COLO668 (cell line): ENCODE results near the gene MSANTD4.
"Not testable (repeated sequence)": the region's sequence is repeated elsewhere in the genome, so short reads cannot be mapped to it uniquely, and the experiment has no call there.

ENCODE experiments used
- DNase-seq: peaks from one replicate; lab custom pipeline; 2025; ENCODE audit not compliant: unreplicated experiment; lab: John Stamatoyannopoulos, UW

The MSANTD4 gene

DNA sequence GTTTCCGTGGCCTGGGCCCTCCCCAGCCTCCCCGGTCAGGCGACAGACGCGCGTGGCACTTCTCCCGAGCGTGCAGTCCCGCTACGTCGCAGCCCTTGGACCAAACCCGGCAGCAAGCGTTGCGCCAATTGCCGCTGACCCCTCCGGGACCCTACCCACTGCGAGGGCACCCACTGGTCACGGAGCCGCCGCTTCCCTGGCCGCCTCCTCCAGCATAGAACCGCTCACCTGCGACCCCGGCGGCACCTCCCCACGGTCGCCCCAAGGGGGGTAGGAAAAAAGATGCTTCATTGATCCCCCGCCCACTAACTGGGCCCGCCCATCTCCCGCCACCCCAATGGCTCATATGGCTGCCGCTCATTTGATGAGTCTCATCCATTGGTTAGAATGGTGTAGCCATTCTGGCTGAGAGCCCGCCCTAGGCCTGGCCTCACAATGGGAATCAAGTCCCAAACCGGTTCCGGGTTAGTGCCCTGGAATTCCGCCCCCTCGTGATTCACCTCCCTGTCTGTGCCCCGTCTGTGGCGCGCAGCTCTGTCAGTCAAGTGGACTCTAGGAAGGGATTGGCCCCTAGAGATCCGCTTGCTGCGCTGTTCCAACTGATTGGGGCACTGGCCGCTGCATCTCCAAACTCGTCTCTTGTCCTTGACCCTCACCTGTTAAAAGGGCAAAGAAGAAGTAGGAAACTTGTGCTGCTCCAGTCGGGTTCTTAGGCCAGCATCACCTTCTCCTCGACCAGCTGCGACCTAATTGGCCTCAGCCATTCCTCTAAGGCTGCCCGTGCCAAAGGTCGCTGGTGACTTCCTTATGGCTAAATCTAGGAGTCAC lies at the start of gene MSANTD4:
MSANTD4 (minus strand) TSS at position 274 of the 828 bp plus-strand sequence. CDS start 11,323 bp downstream, outside the sequence.
- peak; percentile 96 for DNase-seq

DNA sequence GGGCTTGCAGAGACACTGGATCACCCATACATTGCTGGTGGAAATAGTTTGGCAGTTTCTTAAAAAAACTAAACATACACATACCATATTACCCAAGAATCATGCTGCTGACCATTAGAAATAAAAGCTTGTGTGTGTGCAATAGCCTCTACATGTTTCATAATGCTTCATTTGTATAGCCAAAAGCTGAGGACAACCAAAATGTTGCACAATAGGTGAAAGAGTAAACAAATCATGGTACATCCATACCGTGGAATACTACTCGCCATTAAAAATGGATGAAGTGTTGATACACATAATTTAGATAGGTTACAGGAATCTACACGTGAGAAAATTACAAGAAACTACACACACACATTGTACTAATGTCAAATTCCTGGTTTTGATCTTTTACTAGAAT lies 48.6 kb upstream of the MSANTD4 start:
- DNase-seq, result no peak

DNA sequence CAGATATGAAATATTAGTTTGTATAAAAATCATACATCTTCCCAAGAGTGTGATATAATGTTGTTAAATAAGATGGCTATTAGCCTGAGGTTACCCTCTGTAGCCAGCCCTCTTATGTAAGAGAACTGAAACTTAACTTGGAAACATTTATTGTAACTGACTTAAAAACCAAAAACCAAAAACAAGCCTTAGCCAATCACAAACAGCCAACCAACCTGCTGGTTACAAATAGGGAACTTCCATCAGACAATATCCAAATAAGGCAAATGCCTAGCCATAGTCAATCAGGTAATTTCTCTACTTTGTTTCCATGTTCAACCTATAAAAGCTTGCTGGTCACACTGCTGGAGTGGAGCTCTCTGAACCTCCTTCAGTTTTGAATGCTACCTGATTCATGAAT lies 41.0 kb upstream of the MSANTD4 start:
- DNase-seq, result no peak

DNA sequence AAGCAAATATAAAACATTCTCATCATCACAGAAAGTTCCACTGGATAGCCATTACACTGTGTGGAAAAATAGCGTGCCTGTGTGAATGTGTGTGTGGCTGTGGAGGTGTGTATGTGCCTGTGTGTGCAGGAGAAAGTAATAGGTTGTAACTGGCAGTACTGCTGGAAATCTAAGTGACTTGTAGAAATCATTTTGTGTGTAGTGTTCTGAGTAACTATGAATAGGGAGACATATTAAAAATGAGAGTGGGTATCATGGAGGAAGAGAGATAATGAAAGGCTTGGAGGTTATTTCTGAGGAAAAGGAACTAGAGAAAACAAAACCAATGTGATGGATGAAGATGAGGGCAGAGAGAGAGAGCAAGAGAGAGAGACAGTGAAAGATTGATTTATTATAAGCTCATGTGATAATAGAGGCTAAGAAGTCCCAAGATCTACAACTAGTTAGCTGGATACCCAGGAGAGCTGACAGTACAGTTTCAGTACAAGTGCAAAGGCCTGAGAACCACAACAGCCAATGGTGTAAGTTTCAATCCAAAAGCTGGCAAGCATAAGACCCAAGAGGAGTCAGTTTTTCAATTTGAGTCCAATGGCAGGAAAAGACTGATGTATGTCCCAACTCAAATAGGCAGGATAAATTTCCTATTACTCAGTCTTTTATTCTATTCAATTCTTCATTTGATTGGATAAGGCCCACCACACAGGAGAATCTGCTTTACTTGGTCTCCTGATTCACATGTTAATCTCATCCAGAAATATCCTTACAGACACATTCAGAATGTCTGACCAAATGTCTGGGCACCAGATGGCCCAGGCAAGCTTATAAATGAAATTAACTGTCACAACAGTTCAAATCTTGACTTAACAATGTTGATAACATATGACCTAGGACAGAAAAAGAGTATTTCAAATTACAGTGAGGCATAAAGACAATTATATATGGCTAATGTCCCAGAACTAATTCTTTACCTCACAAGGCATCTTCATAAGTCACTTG lies 40.2 kb upstream of the MSANTD4 start:
- DNase-seq, result no peak

DNA sequence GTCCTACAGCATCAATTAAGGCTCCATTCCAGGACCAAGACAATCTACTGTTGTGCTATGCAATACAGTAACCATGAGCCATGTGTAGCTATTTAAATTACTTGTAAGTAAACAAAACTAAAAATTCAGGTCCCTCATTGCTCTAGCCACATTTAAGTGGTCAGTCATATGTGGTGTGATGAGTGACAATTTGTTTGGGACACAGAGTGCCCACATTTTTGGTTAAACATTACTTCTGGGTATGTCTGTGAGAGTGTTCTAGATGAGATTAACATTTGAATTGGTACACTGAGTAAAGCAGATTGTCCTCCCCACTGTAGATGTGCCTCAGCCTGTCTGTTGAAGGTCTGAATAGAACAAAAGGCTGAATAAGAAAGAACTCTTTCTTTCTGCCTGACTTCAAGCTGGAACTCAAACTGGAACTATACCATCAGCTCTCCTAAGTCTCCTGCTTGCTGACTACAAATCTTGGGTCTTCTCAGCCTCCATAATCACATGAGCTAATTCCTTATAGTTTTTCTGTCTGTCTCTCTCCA lies 39.3 kb upstream of the MSANTD4 start:
- no peak for DNase-seq

DNA sequence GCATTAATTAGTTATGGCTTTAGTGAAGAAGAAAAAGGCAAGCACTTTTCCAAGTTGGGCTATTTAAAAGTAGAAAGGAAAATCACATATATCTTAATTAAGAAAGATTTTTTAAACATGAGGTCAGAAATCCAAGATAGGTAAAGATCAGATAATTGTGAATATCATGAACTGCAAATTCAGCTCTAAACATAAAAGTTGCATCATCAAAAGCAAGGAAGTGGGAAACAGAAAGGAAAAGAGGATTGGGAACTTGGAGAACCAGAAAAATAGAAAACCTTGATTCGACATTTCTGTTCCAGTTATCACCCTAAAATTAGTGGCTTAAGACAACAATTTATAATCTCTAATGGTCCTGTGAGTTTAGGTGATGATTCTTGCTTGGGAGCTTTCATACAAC lies 37.6 kb upstream of the MSANTD4 start:
- DNase-seq, result no peak

DNA sequence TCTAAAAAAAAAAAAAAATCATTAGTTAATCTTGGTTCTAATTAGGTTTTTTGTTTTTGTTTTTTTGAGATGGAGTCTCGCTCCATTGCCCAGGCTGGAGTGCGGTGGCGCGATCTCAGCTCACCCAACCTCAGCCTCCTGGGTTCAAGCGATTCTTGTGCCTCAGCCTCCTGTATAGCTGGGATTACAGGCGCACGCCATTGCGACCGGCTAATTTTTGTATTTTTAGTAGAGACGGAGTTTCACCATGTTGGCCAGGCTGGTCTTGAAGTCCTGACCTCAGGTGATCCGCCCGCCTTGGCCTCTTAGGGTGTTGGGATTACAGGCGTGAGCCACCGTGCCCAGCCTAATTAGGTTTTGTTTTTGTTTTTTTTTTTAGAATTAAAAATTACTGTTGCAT lies 36.3 kb upstream of the MSANTD4 start:
- not testable (repeated sequence) for DNase-seq

DNA sequence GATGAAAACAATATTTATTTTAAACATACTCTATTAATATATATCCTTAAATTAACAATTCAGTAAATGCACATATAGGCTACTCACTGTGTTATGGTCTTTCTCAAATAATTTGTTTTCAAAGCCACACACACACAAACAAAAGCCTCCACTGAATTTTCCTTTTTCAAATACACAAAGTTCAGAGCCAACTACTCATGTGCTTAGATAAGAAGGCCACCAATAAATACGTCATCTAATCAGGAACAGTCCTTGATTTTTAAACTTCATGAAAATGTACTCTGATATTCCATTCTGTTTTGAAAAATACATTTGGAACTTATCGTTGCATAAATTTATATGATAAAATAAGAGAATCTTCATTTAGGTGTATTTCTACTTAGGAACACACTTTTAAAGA lies 29.1 kb upstream of the MSANTD4 start:
- DNase-seq, result no peak

DNA sequence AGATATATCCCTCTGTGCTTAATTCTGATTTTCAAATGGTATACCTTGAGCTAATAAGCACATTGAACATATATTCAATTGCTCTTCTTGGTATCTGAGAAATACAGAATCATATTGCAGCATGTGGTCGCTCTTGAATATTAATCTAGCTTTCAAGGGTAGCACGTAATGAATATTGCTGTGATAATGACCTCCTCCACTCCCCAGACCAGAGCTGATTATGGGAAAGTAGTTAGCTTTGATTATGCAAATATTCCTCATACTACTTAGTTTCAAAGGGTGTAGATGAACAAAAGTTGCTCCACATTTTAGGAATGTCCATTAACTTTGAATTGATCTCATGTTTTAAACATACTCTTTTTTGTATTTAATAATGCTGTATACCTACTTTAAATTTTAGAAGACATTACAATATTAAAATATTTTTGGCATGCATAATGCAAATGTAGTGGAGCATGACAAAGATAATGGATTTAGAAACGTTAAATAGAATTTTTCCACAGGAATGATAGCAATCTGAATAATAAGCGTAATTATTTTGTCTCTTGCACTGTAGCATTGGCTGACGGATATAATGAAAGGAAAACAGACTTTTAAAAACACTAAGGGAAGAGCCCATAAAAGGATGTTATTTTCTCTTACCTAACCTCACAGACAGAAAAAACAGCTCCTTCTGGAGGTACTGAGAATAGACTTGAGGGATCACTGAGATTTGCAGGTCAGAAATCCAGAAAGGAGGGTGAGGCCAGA lies 27.9 kb upstream of the MSANTD4 start:
- no peak for DNase-seq

DNA sequence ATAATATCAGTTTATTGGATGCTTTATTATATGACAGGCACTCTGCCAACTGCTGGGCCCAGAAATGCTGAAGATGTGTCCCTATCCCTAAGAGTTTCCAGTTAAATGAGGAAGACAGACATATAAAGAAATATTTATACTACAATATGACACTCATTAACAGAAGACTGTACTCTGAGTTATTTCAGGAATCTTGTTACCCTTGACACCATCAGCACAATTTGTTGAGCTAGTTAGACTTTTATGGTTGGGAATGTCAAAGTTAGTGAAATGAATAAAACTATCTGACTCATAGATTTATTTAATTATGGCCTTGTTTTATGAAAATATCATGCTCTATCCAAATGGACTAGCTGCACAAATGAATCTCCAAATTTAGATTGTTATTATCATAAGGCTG lies 25.6 kb upstream of the MSANTD4 start:
- no peak for DNase-seq

DNA sequence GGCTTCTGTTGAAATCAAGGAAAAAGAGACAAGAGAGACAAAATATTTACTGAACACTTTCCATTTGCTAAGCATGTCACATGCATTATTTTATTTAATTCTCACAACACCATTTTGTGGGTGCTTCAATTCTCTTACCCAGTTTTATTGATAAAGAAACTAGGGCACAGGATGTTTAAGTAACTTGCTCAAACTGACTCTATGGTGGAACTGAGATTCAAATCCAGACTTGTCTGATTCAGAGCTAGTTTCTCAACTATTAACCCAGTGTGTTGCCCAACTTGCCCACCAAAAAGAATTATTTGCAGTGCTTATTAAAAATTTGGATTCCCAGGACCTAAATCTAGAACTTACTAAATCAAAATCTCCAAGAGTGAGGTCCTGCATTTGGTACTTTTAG lies 21.5 kb upstream of the MSANTD4 start:
- DNase-seq, result no peak

DNA sequence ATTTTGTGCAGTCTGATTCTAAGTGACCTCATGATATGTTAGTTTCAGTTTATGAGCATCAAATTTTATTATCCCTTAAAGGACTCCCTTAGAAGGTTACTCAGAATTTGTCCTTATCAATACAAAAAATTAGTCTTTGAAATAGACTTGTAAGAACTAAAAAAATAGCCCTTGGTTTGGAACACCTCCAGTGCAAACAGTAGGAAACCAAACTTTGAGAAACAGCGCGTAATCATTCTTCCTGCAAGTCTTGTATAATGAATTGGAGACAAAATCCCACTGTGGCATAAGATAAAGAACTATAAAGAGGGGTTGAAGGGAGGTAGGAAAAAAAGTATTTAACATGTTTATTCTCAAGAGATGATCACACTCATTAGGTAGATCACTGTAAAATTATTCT lies 10.8 kb upstream of the MSANTD4 start:
- no peak for DNase-seq

DNA sequence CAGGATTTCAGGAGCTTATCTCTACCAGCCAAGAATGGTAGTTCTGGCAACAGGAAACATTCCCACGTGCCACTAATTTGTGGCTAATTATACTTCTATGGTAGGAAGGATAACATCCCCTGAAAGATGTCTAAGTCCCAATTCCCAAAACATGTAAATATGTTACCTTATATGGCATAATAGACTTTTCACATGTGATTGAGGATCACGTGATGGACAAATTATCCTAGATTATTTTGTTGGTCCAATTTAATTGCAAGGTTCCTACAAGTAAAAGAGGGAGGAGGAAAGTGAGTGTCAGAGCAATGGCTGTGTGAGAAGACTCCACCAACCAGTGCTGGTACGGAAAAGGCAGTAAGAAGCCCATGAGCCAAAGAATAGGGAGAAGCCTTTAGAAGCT lies 9.9 kb upstream of the MSANTD4 start:
- no peak for DNase-seq

DNA sequence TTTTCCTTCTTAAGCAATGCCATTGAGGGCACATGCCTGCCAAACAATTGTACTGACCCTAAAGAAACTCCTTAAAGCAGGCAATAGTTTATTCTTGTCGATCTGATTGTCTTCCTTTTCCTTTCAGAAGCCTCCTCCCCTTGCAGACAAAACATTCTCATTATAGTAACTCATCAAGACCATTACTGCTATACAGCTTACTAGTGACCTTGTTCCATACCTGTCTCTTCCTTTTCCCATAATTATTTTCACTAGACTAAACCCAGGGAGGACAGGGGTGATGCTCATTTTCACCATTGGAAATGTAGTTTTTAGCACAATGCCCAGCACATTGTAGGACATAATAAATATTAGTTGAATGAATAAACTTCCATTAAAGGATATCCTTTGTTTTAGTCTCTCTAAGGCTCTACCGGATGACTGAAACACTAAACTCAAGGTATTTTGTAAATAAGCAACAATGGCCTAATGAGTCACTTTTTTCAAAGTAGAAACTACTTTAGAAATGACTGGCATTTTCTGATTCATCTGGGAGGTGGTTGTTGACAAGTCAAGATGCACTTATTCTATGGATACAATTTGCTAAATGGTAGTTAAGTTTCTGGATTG lies 9.3 kb upstream of the MSANTD4 start:
- DNase-seq, result no peak

DNA sequence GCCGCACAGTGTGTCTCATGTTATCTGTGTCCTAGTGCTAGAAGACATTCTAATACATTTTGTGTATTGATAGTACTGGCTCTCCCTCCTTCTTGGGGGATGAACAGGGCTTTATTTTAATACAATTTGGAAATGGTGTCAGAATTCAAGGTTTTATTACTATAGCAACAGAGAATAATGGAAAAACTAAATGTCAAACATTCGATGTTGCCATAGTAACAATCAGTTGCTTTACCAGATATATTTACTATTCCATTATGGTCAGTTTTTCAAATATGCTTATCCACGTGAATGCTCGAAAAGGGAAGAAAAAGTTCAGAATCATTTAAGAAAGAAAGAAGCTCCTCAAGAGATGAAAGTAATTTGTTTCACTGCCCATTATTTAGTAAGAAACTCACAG lies 8.6 kb upstream of the MSANTD4 start:
- DNase-seq, result no peak

DNA sequence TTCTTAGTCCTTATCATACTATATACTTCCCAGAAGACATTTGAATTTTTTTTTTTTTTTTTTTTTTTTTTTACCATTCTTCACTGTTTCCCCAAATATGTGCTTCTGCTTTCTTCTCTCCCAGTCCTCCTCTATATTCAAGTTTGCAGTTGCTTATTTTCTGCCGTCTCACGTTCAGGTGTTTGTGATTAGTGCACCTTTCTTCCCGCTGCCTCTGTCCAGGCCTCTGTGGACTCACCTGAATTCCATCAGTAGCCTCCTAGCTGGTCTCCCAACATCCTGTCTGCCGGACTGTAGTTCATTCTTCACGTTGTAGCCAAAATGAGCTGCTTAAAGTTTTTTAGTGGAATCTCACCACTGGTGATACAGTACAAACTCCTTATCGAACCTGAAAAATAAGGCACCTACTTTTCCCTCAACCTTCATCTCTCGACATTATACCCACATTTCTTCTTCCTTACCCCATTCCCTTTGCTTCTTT lies 795 bp upstream of the MSANTD4 start:
- DNase-seq, result no peak

DNA sequence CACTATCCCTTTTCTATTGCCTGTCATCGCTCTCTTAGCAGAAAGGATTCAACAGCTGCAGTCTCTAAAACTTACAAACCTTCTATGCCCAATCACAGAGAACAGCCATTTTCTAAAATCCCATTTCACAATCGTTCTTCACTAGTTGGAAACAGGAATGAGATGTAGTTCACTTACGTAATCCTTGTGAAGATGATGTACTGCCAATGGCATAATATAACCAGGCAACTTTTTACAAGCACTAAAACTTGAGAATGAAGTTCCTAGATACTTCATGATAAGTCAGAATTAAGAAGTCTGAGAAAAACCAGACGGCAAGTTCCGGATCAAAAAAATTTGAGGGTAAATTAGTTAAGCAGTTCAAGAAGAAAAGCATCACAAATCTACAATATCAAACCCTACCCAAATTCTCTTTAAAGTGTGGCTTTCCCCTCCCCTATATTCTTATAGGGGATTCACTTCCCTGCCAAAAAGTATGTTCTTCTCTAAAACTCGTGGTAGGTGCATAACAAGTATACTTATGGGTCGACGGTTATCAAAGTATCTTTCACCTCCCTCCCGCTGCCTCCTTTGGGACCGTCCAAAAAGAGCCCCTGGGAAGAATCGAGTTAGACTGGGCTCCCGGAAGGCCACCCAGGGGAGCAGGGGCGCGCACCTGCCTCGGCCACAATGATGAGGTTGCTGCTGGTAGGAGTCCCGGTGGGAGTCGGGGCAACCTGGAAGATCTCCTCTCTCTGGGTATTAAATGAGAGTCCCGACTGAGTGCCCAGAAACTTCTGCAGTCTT lies 666 bp downstream of the MSANTD4 start:
- DNase-seq, result peak; percentile 54

DNA sequence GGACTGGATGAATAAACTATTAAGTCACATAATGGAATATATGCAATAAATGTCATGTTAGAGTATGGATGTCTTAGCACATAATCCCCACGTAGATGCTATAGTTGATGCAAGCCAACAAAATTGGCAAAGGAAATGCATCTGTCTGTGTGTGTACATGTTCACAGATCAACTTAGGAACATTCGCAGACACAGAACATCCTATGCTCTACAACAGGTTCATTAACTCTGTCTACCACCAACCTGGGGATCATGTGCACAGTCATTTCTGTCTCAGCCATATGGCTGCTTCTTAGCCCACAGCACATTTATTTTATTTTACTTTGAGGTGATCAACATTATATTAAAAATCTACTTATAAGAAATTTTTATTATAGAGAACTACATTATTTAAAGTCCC lies 4.9 kb downstream of the MSANTD4 start:
- DNase-seq, result no peak

DNA sequence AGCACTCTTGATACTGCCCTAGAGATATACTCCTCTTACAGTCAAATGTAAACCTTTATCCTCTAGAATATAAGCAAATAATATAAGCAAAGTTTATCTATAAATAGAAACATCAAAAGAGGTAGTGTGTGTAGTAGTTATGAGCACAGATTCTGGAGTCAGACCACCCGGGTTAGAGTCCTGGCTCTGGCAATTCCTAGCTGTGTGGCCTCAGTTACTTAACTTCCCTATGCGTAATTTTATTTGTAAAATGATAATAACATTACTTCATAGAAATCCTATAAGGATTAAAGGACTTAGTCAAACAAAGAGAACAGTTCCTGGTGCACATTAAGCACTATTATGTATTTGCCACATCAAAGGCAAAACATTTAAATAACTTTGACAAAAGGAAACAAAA lies 7.0 kb downstream of the MSANTD4 start:
- no peak for DNase-seq

DNA sequence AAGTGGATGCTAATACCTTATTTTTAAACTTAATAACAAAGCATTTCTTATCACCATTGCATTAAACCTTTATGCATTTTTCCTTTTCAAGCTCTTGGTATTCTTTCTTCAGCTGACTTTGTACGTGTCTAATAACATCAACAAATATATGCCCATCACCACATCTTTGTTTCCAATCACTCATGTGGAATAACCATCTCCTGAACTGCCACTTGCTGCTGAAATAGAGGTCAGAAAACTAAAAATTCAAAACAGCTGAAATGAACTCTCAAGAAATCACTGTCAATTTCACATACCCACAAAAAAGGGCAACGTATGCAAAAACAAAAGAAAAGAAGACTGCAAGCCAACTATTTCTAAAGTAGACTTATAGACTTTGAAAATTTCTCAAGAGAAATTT lies 7.4 kb downstream of the MSANTD4 start:
- no peak for DNase-seq
